Measurements from ENCODE around the gene ST3GAL2. TPM values are rescaled to one million over a fixed set of nuclear protein-coding genes. Genes with fewer than 3 reads are reported as not detected.

The ST3GAL2 gene
- total RNA-seq, 1 donor from 2014 or later: 71.9 TPM

- peaks cover 34% of the 10 kb centered on the region for H3K4me1 Mint-ChIP-seq (ENCODE audit: low read depth)
- H3K36me3 Mint-ChIP-seq (ENCODE audit: low read depth): peaks cover 8% of the 10 kb centered on the region
- H3K9me3 Mint-ChIP-seq (ENCODE audit: low read depth): no peaks in the 10 kb centered on the region
- no peaks in the 10 kb centered on the region for H3K27me3 Mint-ChIP-seq (ENCODE audit: low read depth)
- no peak for TF ChIP-seq CTCF (IDR thresholded peaks at IDR 0.05)
- DNase-seq (ENCODE audit: low spot score): no peak
- peak overlapping the region; percentile 72 for H3K27ac Mint-ChIP-seq (ENCODE audit: unreplicated experiment)
- no peak overlapping the region for H3K4me3 Mint-ChIP-seq (ENCODE audit: unreplicated experiment)
Measured at GRCh38 chr16:70481929-70482536, 43.1 kb upstream of the ST3GAL2 start.

GRCh38 chr16:70480127-70481105 is 41.5 kb upstream of the ST3GAL2 start:
- H3K27ac Mint-ChIP-seq (ENCODE audit: unreplicated experiment): no peak overlapping the region
- no peak for TF ChIP-seq CTCF (IDR thresholded peaks at IDR 0.05)
- peaks cover 47% of the 10 kb centered on the region for H3K4me1 Mint-ChIP-seq (ENCODE audit: low read depth)
- H3K36me3 Mint-ChIP-seq (ENCODE audit: low read depth): peaks cover 3% of the 10 kb centered on the region
- H3K27me3 Mint-ChIP-seq (ENCODE audit: low read depth): no peaks in the 10 kb centered on the region
- no peaks in the 10 kb centered on the region for H3K9me3 Mint-ChIP-seq (ENCODE audit: low read depth)
- no peak for DNase-seq (ENCODE audit: low spot score)
- no peak overlapping the region for H3K4me3 Mint-ChIP-seq (ENCODE audit: unreplicated experiment)

- H3K27ac Mint-ChIP-seq (ENCODE audit: unreplicated experiment): peak overlapping the region; percentile 49
- no peak for DNase-seq (ENCODE audit: low spot score)
- H3K9me3 Mint-ChIP-seq (ENCODE audit: low read depth): no peaks in the 10 kb centered on the region
- TF ChIP-seq CTCF (IDR thresholded peaks at IDR 0.05): no peak
- no peak overlapping the region for H3K4me3 Mint-ChIP-seq (ENCODE audit: unreplicated experiment)
- no peaks in the 10 kb centered on the region for H3K27me3 Mint-ChIP-seq (ENCODE audit: low read depth)
- H3K4me1 Mint-ChIP-seq (ENCODE audit: low read depth): peaks cover 47% of the 10 kb centered on the region
- peaks cover 2% of the 10 kb centered on the region for H3K36me3 Mint-ChIP-seq (ENCODE audit: low read depth)
Measured at GRCh38 chr16:70478912-70479341, 40.0 kb upstream of the ST3GAL2 start.

- Mint-ChIP-seq H3K27ac (ENCODE audit: unreplicated experiment) (no peak overlapping the region), H3K27me3 (ENCODE audit: low read depth) (no peaks in the 10 kb centered on the region), H3K9me3 (ENCODE audit: low read depth) (no peaks in the 10 kb centered on the region), H3K36me3 (ENCODE audit: low read depth) (no peaks in the 10 kb centered on the region), H3K4me1 (ENCODE audit: low read depth) (peaks cover 45% of the 10 kb centered on the region), H3K4me3 (ENCODE audit: unreplicated experiment) (no peak overlapping the region)
- no peak for TF ChIP-seq CTCF (IDR thresholded peaks at IDR 0.05)
- DNase-seq (ENCODE audit: low spot score): no peak
Measured at GRCh38 chr16:70478169-70478568, 39.3 kb upstream of the ST3GAL2 start.

GRCh38 chr16:70476272-70477020 is 37.5 kb upstream of the ST3GAL2 start:
- peak overlapping the region; percentile 83 for H3K27ac Mint-ChIP-seq (ENCODE audit: unreplicated experiment)
- no peak for TF ChIP-seq CTCF (IDR thresholded peaks at IDR 0.05)
- no peaks in the 10 kb centered on the region for H3K9me3 Mint-ChIP-seq (ENCODE audit: low read depth)
- no peaks in the 10 kb centered on the region for H3K27me3 Mint-ChIP-seq (ENCODE audit: low read depth)
- no peak overlapping the region for H3K4me3 Mint-ChIP-seq (ENCODE audit: unreplicated experiment)
- H3K36me3 Mint-ChIP-seq (ENCODE audit: low read depth): no peaks in the 10 kb centered on the region
- H3K4me1 Mint-ChIP-seq (ENCODE audit: low read depth): peaks cover 33% of the 10 kb centered on the region
- DNase-seq (ENCODE audit: low spot score): no peak

All from chondrocyte (in vitro differentiated cells).